MM.1S (cell line): ENCODE measurements around the gene PDSS2.

ENCODE experiments used
- CTCF ChIP-seq: fragments of 300-600 bp; sonication (generic); IDR thresholded peaks from 2 replicates; pipeline ENCODE4 v1.5.1; 2016; ENCODE audit warnings: antibody characterized with exemption, low read length, mixed read lengths
- EZH2 ChIP-seq: fragments of 300-600 bp; sonication (generic); optimal IDR thresholded peaks from 2 replicates; pipeline ENCODE3; 2017; ENCODE audit warnings: low read depth, mild to moderate bottlenecking, antibody characterized with exemption, low read length, mixed read lengths

DNA sequence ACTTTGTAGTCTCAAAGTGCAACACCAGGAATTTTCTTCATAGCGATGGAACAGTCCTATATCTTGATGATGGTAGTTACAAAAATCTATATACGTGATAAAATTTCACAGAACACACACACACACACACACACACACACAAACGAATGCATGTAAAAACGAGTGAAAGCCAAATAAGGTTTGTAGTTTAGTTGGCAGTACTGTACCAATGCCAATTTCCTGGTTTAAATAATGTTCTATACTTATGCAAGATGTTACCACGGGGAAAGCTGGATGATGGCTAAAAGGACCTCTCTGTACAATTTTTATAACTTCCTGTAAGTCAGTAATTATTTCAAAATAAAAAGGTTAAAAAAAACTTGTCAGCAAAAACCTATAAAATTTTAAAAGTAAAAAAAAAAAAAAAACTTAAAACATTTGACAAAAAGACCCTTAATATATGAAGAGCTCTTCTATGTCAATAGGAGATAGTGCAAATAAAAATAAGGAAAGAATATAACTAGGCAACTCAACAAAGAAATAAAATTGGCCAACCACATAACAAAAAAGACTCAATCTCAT lies 37.6 kb downstream of the PDSS2 start:
- no peak for TF ChIP-seq CTCF
- TF ChIP-seq EZH2 = no peak
